Activated T-helper 1 cell treated with Interleukin-2 at 50 U/mL for 16 hours (primary cell): ENCODE data around the gene AFDN.

Source experiments
- DNase-seq: peaks from one replicate; pipeline ENCODE4 v3.0.0-alpha.2; 2020; ENCODE audit warnings: low read depth

Gene AFDN

GRCh38 chr6:167978607-167979006, 151.9 kb downstream of the AFDN start:
- DNase-seq: no peak

- DNase-seq: no peak
Observed at GRCh38 chr6:167979436-167980139, 152.9 kb downstream of the AFDN start.

- DNase-seq: no peak
Observed at GRCh38 chr6:167980911-167981580, 154.3 kb downstream of the AFDN start.

GRCh38 chr6:167981916-167982462, 155.3 kb downstream of the AFDN start:
- DNase-seq: no peak

- no peak for DNase-seq
Observed at GRCh38 chr6:167984144-167984719, 157.5 kb downstream of the AFDN start.

GRCh38 chr6:167984876-167985604, 158.3 kb downstream of the AFDN start:
- no peak for DNase-seq

GRCh38 chr6:167985911-167986595, 159.3 kb downstream of the AFDN start:
- no peak for DNase-seq

- DNase-seq: no peak
Observed at GRCh38 chr6:167987396-167988153, 160.9 kb downstream of the AFDN start.

- no peak for DNase-seq
Observed at GRCh38 chr6:167988154-167988495, 161.4 kb downstream of the AFDN start.

GRCh38 chr6:167988945-167989841, 162.5 kb downstream of the AFDN start:
- DNase-seq: no peak

- DNase-seq: no peak
Observed at GRCh38 chr6:167990016-167990945, 163.6 kb downstream of the AFDN start.

- DNase-seq: no peak
Observed at GRCh38 chr6:167993169-167993568, 166.5 kb downstream of the AFDN start.

GRCh38 chr6:167993831-167994230, 167.1 kb downstream of the AFDN start:
- no peak for DNase-seq

GRCh38 chr6:167995302-167995701, 168.6 kb downstream of the AFDN start:
- no peak for DNase-seq

GRCh38 chr6:167995731-167996151, 169.0 kb downstream of the AFDN start:
- no peak for DNase-seq

- DNase-seq: no peak
Observed at GRCh38 chr6:167996424-167997199, 169.9 kb downstream of the AFDN start.

GRCh38 chr6:167997642-167998041, 170.9 kb downstream of the AFDN start, which contains the start of gene KIF25:
Gene KIF25 (plus strand): TSS chr6:167997671. CDS start chr6:168029586, 31,915 bp downstream.
- no peak for DNase-seq

- DNase-seq: no peak
Observed at GRCh38 chr6:167998215-167998614, 171.5 kb downstream of the AFDN start.
